ENCODE data around the gene LRRC47. TPM values are rescaled to one million over a fixed set of nuclear protein-coding genes. Genes with fewer than 3 reads are reported as not detected.
"Not testable (repeated sequence)": the region's sequence is repeated elsewhere in the genome, so short reads cannot be mapped to it uniquely, and the experiment has no call there.

LRRC47 gene
- total RNA-seq, 2 donors from 2014 or later, result 31.9 to 42.7 TPM

GRCh38 chr1:3752400-3752945 lies 43.8 kb downstream of the LRRC47 start, which contains the start of gene CCDC27:
CCDC27 (plus strand) TSS chr1:3752450; CDS start chr1:3752482, 32 bp downstream.
- no peak for TF ChIP-seq CTCF (IDR thresholded peaks at IDR 0.05)
- no peak within 1 kb of the TSS for H3K27ac ChIP-seq
- H3K9ac ChIP-seq (ENCODE audit: low read depth in 2 of 2, low read length in 2 of 2), result no peak within 1 kb of the TSS

GRCh38 chr1:3750741-3751140 lies 45.6 kb downstream of the LRRC47 start:
- no peak for DNase-seq
- no peak overlapping the region for H3K9ac ChIP-seq (ENCODE audit: low read depth in 2 of 2, low read length in 2 of 2)
- H3K9me3 ChIP-seq, result no peaks in the 10 kb centered on the region
- H3K4me1 ChIP-seq, result peaks cover 8% of the 10 kb centered on the region
- H3K27me3 ChIP-seq, result no peaks in the 10 kb centered on the region
- H3K36me3 ChIP-seq, result no peaks in the 10 kb centered on the region
- no peak for TF ChIP-seq CTCF (IDR thresholded peaks at IDR 0.05)
- H3K27ac ChIP-seq, result no peak overlapping the region
- no peak overlapping the region for H3K4me3 ChIP-seq
- intact Hi-C loops (cut with DNase I), result no loop called here

More at GRCh38 chr1:3752400-3752945, 43.8 kb downstream of the LRRC47 start, which contains the start of gene CCDC27:
- Histone ChIP-seq H3K27me3 (no peaks in the 10 kb centered on the region), H3K9me3 (no peaks in the 10 kb centered on the region), H3K36me3 (no peaks in the 10 kb centered on the region), H3K4me3 (no peak within 1 kb of the TSS), H3K4me1 (peaks cover 7% of the 10 kb centered on the region)
- intact Hi-C loops (cut with DNase I), result no loop called here
- DNase-seq, result no peak

DNA sequence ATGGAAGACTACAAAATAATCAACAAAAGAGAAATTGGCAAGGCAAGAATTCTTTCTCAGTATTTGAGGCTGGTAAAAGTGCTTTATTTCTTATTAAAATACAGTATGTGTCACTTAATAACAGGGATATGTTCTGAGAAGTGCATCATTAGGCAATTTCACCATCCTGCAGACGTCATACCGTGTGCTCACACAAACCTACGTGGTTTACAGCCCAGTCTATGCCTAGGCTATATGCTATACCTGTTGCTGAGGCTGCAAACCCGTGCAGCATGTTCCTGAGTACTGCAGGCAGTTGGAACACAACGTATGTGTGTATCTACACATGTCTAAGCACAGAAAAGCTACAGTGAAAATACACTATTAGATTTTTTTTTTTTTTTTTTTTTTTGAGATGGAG lies 46.8 kb downstream of the LRRC47 start:
- no peaks in the 10 kb centered on the region for H3K27me3 ChIP-seq
- no peak for TF ChIP-seq CTCF (IDR thresholded peaks at IDR 0.05)

GRCh38 chr1:3748316-3748900 lies 47.9 kb downstream of the LRRC47 start:
- H3K9me3 ChIP-seq; intact Hi-C loops (cut with DNase I); H3K27ac ChIP-seq; H3K9ac ChIP-seq (ENCODE audit: low read depth in 2 of 2, low read length in 2 of 2); H3K36me3 ChIP-seq; H3K27me3 ChIP-seq; DNase-seq; H3K4me1 ChIP-seq; H3K4me3 ChIP-seq: not testable (repeated sequence)

More for the DNA sequence above, 46.8 kb downstream of the LRRC47 start:
- no peaks in the 10 kb centered on the region for H3K36me3 ChIP-seq
- H3K9ac ChIP-seq (ENCODE audit: low read depth in 2 of 2, low read length in 2 of 2), result no peak overlapping the region
- peaks cover 8% of the 10 kb centered on the region for H3K4me1 ChIP-seq
- intact Hi-C loops (cut with DNase I), result no loop called here
- no peak overlapping the region for H3K27ac ChIP-seq
- no peak overlapping the region for H3K4me3 ChIP-seq
- no peaks in the 10 kb centered on the region for H3K9me3 ChIP-seq
- no peak for DNase-seq

GRCh38 chr1:3747903-3748302 lies 48.4 kb downstream of the LRRC47 start:
- no peak overlapping the region for H3K4me3 ChIP-seq

More at GRCh38 chr1:3747903-3748302, 48.4 kb downstream of the LRRC47 start:
- no peak overlapping the region for H3K9ac ChIP-seq (ENCODE audit: low read depth in 2 of 2, low read length in 2 of 2)
- intact Hi-C loops (cut with DNase I), result no loop called here
- DNase-seq, result no peak
- H3K36me3 ChIP-seq, result no peaks in the 10 kb centered on the region
- no peak for TF ChIP-seq CTCF (IDR thresholded peaks at IDR 0.05)
- no peaks in the 10 kb centered on the region for H3K9me3 ChIP-seq
- H3K4me1 ChIP-seq, result peaks cover 8% of the 10 kb centered on the region
- H3K27me3 ChIP-seq, result no peaks in the 10 kb centered on the region
- H3K27ac ChIP-seq, result no peak overlapping the region

All from colonic mucosa (tissue), 4 donors.